ENCODE results near the gene SHLD2. TPM values are rescaled to one million over a fixed set of nuclear protein-coding genes. Genes with fewer than 3 reads are reported as not detected.
"Not testable (repeated sequence)": the region's sequence is repeated elsewhere in the genome, so short reads cannot be mapped to it uniquely, and the experiment has no call there.

The SHLD2 gene
- total RNA-seq, 2 experiments from 2014 or later = 34.3 to 37.3 TPM

GRCh38 chr10:87211848-87212247 lies 116.8 kb downstream of the SHLD2 start:
- H3K27ac ChIP-seq (ENCODE audit: low read depth, low read length, poor library complexity, severe bottlenecking); H2AFZ ChIP-seq (ENCODE audit: low read length); H3K4me2 ChIP-seq (ENCODE audit: low read length); H3K36me3 ChIP-seq (ENCODE audit: insufficient read depth, low read length); H3K4me3 ChIP-seq (ENCODE audit: low read depth, low read length, poor library complexity, severe bottlenecking); CTCF ChIA-PET (ENCODE audit: unreplicated experiment); POLR2A ChIA-PET; H3K79me2 ChIP-seq (ENCODE audit: insufficient read depth, low read depth, low read length); H3K4me1 ChIP-seq (ENCODE audit: insufficient read depth, low read length, poor library complexity, severe bottlenecking); BruUV-seq (replicated peaks); H3K9me2 ChIP-seq (ENCODE audit: insufficient read depth, low read length); H3K9me3 ChIP-seq (ENCODE audit: low read length); intact Hi-C loops (cut with micrococcal nuclease; ENCODE audit: unreplicated experiment); H4K20me1 ChIP-seq (ENCODE audit: insufficient read depth, low read length); DNase-seq (ENCODE audit: low spot score): not testable (repeated sequence)

GRCh38 chr10:87213150-87213765 lies 118.3 kb downstream of the SHLD2 start:
- H3K79me2 ChIP-seq (ENCODE audit: insufficient read depth, low read depth, low read length); BruUV-seq (replicated peaks); H3K4me2 ChIP-seq (ENCODE audit: low read length); H3K9me2 ChIP-seq (ENCODE audit: insufficient read depth, low read length); H4K20me1 ChIP-seq (ENCODE audit: insufficient read depth, low read length); H3K27ac ChIP-seq (ENCODE audit: low read depth, low read length, poor library complexity, severe bottlenecking); DNase-seq (ENCODE audit: low spot score); H3K36me3 ChIP-seq (ENCODE audit: insufficient read depth, low read length); POLR2A ChIA-PET; H3K9me3 ChIP-seq (ENCODE audit: low read length); H3K4me1 ChIP-seq (ENCODE audit: insufficient read depth, low read length, poor library complexity, severe bottlenecking); H3K4me3 ChIP-seq (ENCODE audit: low read depth, low read length, poor library complexity, severe bottlenecking); H2AFZ ChIP-seq (ENCODE audit: low read length); CTCF ChIA-PET (ENCODE audit: unreplicated experiment); intact Hi-C loops (cut with micrococcal nuclease; ENCODE audit: unreplicated experiment): not testable (repeated sequence)

- BruUV-seq (replicated peaks); POLR2A ChIA-PET; H2AFZ ChIP-seq (ENCODE audit: low read length): not testable (repeated sequence)
These were observed 118.8 kb downstream of the SHLD2 start for GRCh38 chr10:87213806-87214205.

GRCh38 chr10:87216120-87216519 lies 121.1 kb downstream of the SHLD2 start:
- H3K79me2 ChIP-seq (ENCODE audit: insufficient read depth, low read depth, low read length); H3K9me3 ChIP-seq (ENCODE audit: low read length); H3K4me2 ChIP-seq (ENCODE audit: low read length); H3K36me3 ChIP-seq (ENCODE audit: insufficient read depth, low read length); H2AFZ ChIP-seq (ENCODE audit: low read length); H3K27ac ChIP-seq (ENCODE audit: low read depth, low read length, poor library complexity, severe bottlenecking); CTCF ChIA-PET (ENCODE audit: unreplicated experiment); H3K4me1 ChIP-seq (ENCODE audit: insufficient read depth, low read length, poor library complexity, severe bottlenecking); H4K20me1 ChIP-seq (ENCODE audit: insufficient read depth, low read length); H3K4me3 ChIP-seq (ENCODE audit: low read depth, low read length, poor library complexity, severe bottlenecking); H3K9me2 ChIP-seq (ENCODE audit: insufficient read depth, low read length); DNase-seq (ENCODE audit: low spot score); intact Hi-C loops (cut with micrococcal nuclease; ENCODE audit: unreplicated experiment); POLR2A ChIA-PET; BruUV-seq (replicated peaks): not testable (repeated sequence)

More at GRCh38 chr10:87213806-87214205, 118.8 kb downstream of the SHLD2 start:
- H3K9me2 ChIP-seq (ENCODE audit: insufficient read depth, low read length); H3K36me3 ChIP-seq (ENCODE audit: insufficient read depth, low read length); intact Hi-C loops (cut with micrococcal nuclease; ENCODE audit: unreplicated experiment); H3K27ac ChIP-seq (ENCODE audit: low read depth, low read length, poor library complexity, severe bottlenecking); H3K79me2 ChIP-seq (ENCODE audit: insufficient read depth, low read depth, low read length); H3K4me3 ChIP-seq (ENCODE audit: low read depth, low read length, poor library complexity, severe bottlenecking); DNase-seq (ENCODE audit: low spot score); H3K4me1 ChIP-seq (ENCODE audit: insufficient read depth, low read length, poor library complexity, severe bottlenecking); CTCF ChIA-PET (ENCODE audit: unreplicated experiment); H3K9me3 ChIP-seq (ENCODE audit: low read length); H3K4me2 ChIP-seq (ENCODE audit: low read length); H4K20me1 ChIP-seq (ENCODE audit: insufficient read depth, low read length): not testable (repeated sequence)

- CTCF ChIA-PET (ENCODE audit: unreplicated experiment); H3K4me1 ChIP-seq (ENCODE audit: insufficient read depth, low read length, poor library complexity, severe bottlenecking); H4K20me1 ChIP-seq (ENCODE audit: insufficient read depth, low read length); H3K9me2 ChIP-seq (ENCODE audit: insufficient read depth, low read length); DNase-seq (ENCODE audit: low spot score); H3K27ac ChIP-seq (ENCODE audit: low read depth, low read length, poor library complexity, severe bottlenecking); H3K36me3 ChIP-seq (ENCODE audit: insufficient read depth, low read length); H2AFZ ChIP-seq (ENCODE audit: low read length); H3K4me3 ChIP-seq (ENCODE audit: low read depth, low read length, poor library complexity, severe bottlenecking); POLR2A ChIA-PET; intact Hi-C loops (cut with micrococcal nuclease; ENCODE audit: unreplicated experiment); H3K4me2 ChIP-seq (ENCODE audit: low read length); H3K9me3 ChIP-seq (ENCODE audit: low read length); H3K79me2 ChIP-seq (ENCODE audit: insufficient read depth, low read depth, low read length): not testable (repeated sequence)
- BruUV-seq (replicated peaks) = TSS peak; percentile 29
These were observed 124.4 kb downstream of the SHLD2 start for GRCh38 chr10:87219370-87219769.

- intact Hi-C loops (cut with micrococcal nuclease; ENCODE audit: unreplicated experiment); H3K4me2 ChIP-seq (ENCODE audit: low read length); DNase-seq (ENCODE audit: low spot score); H3K27ac ChIP-seq (ENCODE audit: low read depth, low read length, poor library complexity, severe bottlenecking); CTCF ChIA-PET (ENCODE audit: unreplicated experiment); H3K4me1 ChIP-seq (ENCODE audit: insufficient read depth, low read length, poor library complexity, severe bottlenecking); H3K36me3 ChIP-seq (ENCODE audit: insufficient read depth, low read length); BruUV-seq (replicated peaks); POLR2A ChIA-PET; H3K9me3 ChIP-seq (ENCODE audit: low read length); H2AFZ ChIP-seq (ENCODE audit: low read length); H4K20me1 ChIP-seq (ENCODE audit: insufficient read depth, low read length); H3K9me2 ChIP-seq (ENCODE audit: insufficient read depth, low read length); H3K79me2 ChIP-seq (ENCODE audit: insufficient read depth, low read depth, low read length); H3K4me3 ChIP-seq (ENCODE audit: low read depth, low read length, poor library complexity, severe bottlenecking): not testable (repeated sequence)
These were observed 127.8 kb downstream of the SHLD2 start for GRCh38 chr10:87222789-87223188.

GRCh38 chr10:87225148-87225547 lies 130.1 kb downstream of the SHLD2 start, which contains the start of gene NUTM2A:
TSS of gene NUTM2A (plus strand) at chr10:87225448. CDS start at chr10:87225831, 383 bp downstream.
- H3K4me1 ChIP-seq (ENCODE audit: insufficient read depth, low read length, poor library complexity, severe bottlenecking); intact Hi-C loops (cut with micrococcal nuclease; ENCODE audit: unreplicated experiment); H4K20me1 ChIP-seq (ENCODE audit: insufficient read depth, low read length); H3K4me2 ChIP-seq (ENCODE audit: low read length); POLR2A ChIA-PET; H3K4me3 ChIP-seq (ENCODE audit: low read depth, low read length, poor library complexity, severe bottlenecking); H3K9me2 ChIP-seq (ENCODE audit: insufficient read depth, low read length); CTCF ChIA-PET (ENCODE audit: unreplicated experiment); H3K79me2 ChIP-seq (ENCODE audit: insufficient read depth, low read depth, low read length); H3K36me3 ChIP-seq (ENCODE audit: insufficient read depth, low read length); DNase-seq (ENCODE audit: low spot score); H2AFZ ChIP-seq (ENCODE audit: low read length); H3K27ac ChIP-seq (ENCODE audit: low read depth, low read length, poor library complexity, severe bottlenecking); H3K9me3 ChIP-seq (ENCODE audit: low read length): not testable (repeated sequence)
- TSS peak; percentile 76 for BruUV-seq (replicated peaks)

All from OCI-LY7 (cell line).